ENCODE measurements around the gene SMIM41. TPM values are rescaled to one million over a fixed set of nuclear protein-coding genes. Genes with fewer than 3 reads are reported as not detected.

Gene SMIM41
- total and polyA plus RNA-seq, 2 donors, result 3.4 to 5.5 TPM

GRCh38 chr12:52054833-52055730 lies 24.4 kb upstream of the SMIM41 start:
- Histone ChIP-seq H3K4me3 (ENCODE audit: low read depth, low read length) (no peak overlapping the region), H3K36me3 (ENCODE audit: insufficient read depth) (no peaks in the 10 kb centered on the region), H3K27ac (ENCODE audit: low read depth) (no peak overlapping the region), H3K4me1 (ENCODE audit: insufficient read depth) (no peaks in the 10 kb centered on the region)
- WGBS, result 91% methylated on average over 21 of the region's 21 CpGs
- no peak for DNase-seq (ENCODE audit: extremely low spot score)

GRCh38 chr12:52055731-52056711 lies 23.5 kb upstream of the SMIM41 start:
- H3K36me3 ChIP-seq (ENCODE audit: insufficient read depth), result no peaks in the 10 kb centered on the region
- H3K4me1 ChIP-seq (ENCODE audit: insufficient read depth), result no peaks in the 10 kb centered on the region
- WGBS, result 88% methylated on average over 27 of the region's 27 CpGs
- H3K4me3 ChIP-seq (ENCODE audit: low read depth, low read length), result no peak overlapping the region
- no peak overlapping the region for H3K27ac ChIP-seq (ENCODE audit: low read depth)
- DNase-seq (ENCODE audit: extremely low spot score), result no peak

- H3K4me1 ChIP-seq (ENCODE audit: insufficient read depth), result no peaks in the 10 kb centered on the region
- H3K4me3 ChIP-seq (ENCODE audit: low read depth, low read length), result no peak overlapping the region
- 77% methylated on average over 23 of the region's 23 CpGs for WGBS
- H3K36me3 ChIP-seq (ENCODE audit: insufficient read depth), result no peaks in the 10 kb centered on the region
- no peak for DNase-seq (ENCODE audit: extremely low spot score)
- no peak overlapping the region for H3K27ac ChIP-seq (ENCODE audit: low read depth)
Observed at GRCh38 chr12:52056801-52057637, 22.5 kb upstream of the SMIM41 start.

GRCh38 chr12:52057638-52058576 lies 21.6 kb upstream of the SMIM41 start:
- Histone ChIP-seq H3K36me3 (ENCODE audit: insufficient read depth) (no peaks in the 10 kb centered on the region), H3K4me3 (ENCODE audit: low read depth, low read length) (no peak overlapping the region), H3K27ac (ENCODE audit: low read depth) (no peak overlapping the region), H3K4me1 (ENCODE audit: insufficient read depth) (no peaks in the 10 kb centered on the region)
- DNase-seq (ENCODE audit: extremely low spot score), result no peak
- 90% methylated on average over 14 of the region's 14 CpGs for WGBS

- no peak for DNase-seq (ENCODE audit: extremely low spot score)
- Histone ChIP-seq H3K4me1 (ENCODE audit: insufficient read depth) (no peaks in the 10 kb centered on the region), H3K4me3 (ENCODE audit: low read depth, low read length) (no peak overlapping the region), H3K27ac (ENCODE audit: low read depth) (no peak overlapping the region), H3K36me3 (ENCODE audit: insufficient read depth) (no peaks in the 10 kb centered on the region)
- 67% methylated on average over 25 of the region's 25 CpGs for WGBS
Observed at GRCh38 chr12:52058631-52059361, 20.7 kb upstream of the SMIM41 start.

GRCh38 chr12:52059582-52060497 lies 19.7 kb upstream of the SMIM41 start:
- no peak overlapping the region for H3K4me3 ChIP-seq (ENCODE audit: low read depth, low read length)
- no peak for DNase-seq (ENCODE audit: extremely low spot score)
- WGBS, result 71% methylated on average over 12 of the region's 12 CpGs
- no peaks in the 10 kb centered on the region for H3K4me1 ChIP-seq (ENCODE audit: insufficient read depth)
- H3K36me3 ChIP-seq (ENCODE audit: insufficient read depth), result no peaks in the 10 kb centered on the region
- no peak overlapping the region for H3K27ac ChIP-seq (ENCODE audit: low read depth)

GRCh38 chr12:52060498-52061177 lies 18.9 kb upstream of the SMIM41 start:
- H3K4me3 ChIP-seq (ENCODE audit: low read depth, low read length), result no peak overlapping the region
- DNase-seq (ENCODE audit: extremely low spot score), result no peak
- H3K4me1 ChIP-seq (ENCODE audit: insufficient read depth), result no peaks in the 10 kb centered on the region
- H3K36me3 ChIP-seq (ENCODE audit: insufficient read depth), result no peaks in the 10 kb centered on the region
- 81% methylated on average over 14 of the region's 14 CpGs for WGBS
- no peak overlapping the region for H3K27ac ChIP-seq (ENCODE audit: low read depth)

GRCh38 chr12:52061470-52062166 lies 17.9 kb upstream of the SMIM41 start:
- no peak for DNase-seq (ENCODE audit: extremely low spot score)
- 72% methylated on average over 12 of the region's 12 CpGs for WGBS

GRCh38 chr12:52062167-52063081 lies 17.1 kb upstream of the SMIM41 start:
- Histone ChIP-seq H3K4me1 (ENCODE audit: insufficient read depth) (no peaks in the 10 kb centered on the region), H3K27ac (ENCODE audit: low read depth) (peak overlapping the region; percentile 27), H3K4me3 (ENCODE audit: low read depth, low read length) (no peak overlapping the region), H3K36me3 (ENCODE audit: insufficient read depth) (no peaks in the 10 kb centered on the region)
- DNase-seq (ENCODE audit: extremely low spot score), result no peak
- WGBS, result 72% methylated on average over 6 of the region's 6 CpGs

More at GRCh38 chr12:52061470-52062166, 17.9 kb upstream of the SMIM41 start:
- Histone ChIP-seq H3K27ac (ENCODE audit: low read depth) (no peak overlapping the region), H3K4me1 (ENCODE audit: insufficient read depth) (no peaks in the 10 kb centered on the region), H3K4me3 (ENCODE audit: low read depth, low read length) (no peak overlapping the region), H3K36me3 (ENCODE audit: insufficient read depth) (no peaks in the 10 kb centered on the region)

All from urinary bladder (tissue), 4 donors.